C4-2B (cell line): ENCODE measurements around the gene BFSP1.

ENCODE experiments used
- CTCF ChIP-seq: fragments of 450-650 bp; conservative IDR thresholded peaks from 2 replicates; pipeline ENCODE4 v1.5.1; 2017; ENCODE audit warnings: mild to moderate bottlenecking
- ZFX ChIP-seq: fragments of 450-650 bp; IDR thresholded peaks from 2 replicates; pipeline ENCODE4 v1.6.1; 2017

GRCh38 chr20:17565169-17565845 lies 34.1 kb upstream of the BFSP1 start:
- no peak for TF ChIP-seq CTCF
- TF ChIP-seq ZFX, result no peak
